GM19328 (cell line): Measurements from ENCODE around the gene OSBPL2.
A peak's percentile ranks its signal among the peaks of the same experiment; 100 is the strongest.

ENCODE experiments used
- ATAC-seq: cut with Tn5 transposase; IDR thresholded peaks from one replicate; pipeline ENCODE4 v1.9.1; 2021; ENCODE audit warnings: mild to moderate bottlenecking, moderate library complexity; ENCODE audit not compliant: unreplicated experiment

OSBPL2 gene

DNA sequence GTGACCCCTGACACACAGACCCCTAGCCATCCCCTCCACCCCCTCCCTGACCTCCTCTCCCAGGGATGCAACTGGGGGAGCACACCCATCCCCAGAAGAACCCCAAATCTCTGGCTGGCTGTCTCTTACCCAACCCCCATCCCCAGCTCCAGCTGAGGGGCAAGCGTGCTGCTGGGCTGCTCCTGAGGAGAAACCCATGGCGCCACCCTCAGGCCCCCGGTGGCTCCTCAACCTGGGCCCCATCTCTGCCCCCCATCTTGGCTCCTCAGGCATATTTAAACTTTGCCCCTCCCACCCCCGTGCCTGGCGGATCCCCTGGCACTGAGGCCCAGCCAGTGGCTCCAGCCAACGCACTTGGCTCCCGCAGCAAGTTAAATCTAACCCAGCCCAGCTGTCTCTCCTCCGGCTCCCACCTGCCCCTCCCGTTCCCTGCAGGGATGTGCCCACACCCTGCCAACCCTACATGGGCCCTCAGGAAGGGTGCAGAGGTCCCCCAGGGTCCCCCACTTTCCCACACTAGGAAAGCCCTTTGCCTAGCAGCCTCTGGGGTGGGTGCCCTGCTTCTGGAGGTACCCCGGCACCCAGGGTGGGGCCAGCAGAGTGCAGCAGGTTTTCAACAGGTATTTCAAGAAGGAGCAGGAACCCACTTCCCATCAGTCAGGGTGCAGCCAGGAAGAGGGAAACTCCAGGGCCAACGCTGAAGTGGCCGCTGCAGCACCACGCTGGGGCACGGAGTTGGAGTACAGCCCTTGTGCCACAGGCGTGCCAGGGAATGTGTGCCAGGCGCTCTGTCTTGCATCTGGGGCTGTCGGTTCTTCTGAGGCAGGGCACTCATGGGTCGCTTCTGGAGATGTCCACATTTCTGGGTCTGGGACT, 5.3 kb upstream of the OSBPL2 start:
- no peak for ATAC-seq

DNA sequence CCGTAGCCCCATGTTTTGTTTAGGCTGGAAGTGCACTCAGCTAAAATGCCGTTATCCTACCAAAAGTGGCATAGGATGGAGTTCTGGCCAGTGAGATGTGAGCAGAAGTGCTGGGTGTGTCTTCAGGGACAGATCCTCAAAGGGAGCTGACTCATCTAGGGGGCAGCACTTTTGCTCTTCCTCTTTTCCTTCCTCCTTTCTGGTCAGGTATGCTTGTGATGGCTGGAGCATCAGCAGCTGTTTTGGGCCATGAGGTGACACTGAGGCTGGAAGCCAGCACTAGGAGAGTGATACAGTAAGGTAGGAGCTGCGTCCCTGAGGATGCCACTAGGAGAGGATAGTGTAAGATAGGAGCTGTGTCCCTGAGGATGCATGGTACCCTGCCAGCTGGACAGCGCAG, 4.6 kb upstream of the OSBPL2 start:
- ATAC-seq = no peak

DNA sequence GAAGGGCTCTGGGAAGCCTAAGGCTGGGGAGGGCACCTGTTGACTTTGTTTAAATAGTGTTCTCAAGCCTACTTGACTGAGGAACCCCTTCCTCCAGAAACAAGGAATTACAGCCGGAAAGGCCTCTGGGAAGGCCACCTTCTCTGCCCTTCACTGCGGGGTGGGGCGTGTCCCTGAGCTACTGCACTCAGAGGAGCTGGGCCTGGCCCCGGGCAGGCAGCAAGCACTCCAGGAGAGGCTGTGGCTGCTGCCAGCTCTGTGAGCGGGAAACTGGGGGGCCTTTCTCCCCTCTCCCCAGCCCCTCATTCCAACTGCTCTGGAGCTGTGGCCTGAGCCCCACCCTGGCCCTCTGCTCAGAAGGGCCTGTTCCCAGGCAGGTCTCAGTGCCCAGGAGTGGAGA, 4.0 kb upstream of the OSBPL2 start:
- no peak for ATAC-seq

DNA sequence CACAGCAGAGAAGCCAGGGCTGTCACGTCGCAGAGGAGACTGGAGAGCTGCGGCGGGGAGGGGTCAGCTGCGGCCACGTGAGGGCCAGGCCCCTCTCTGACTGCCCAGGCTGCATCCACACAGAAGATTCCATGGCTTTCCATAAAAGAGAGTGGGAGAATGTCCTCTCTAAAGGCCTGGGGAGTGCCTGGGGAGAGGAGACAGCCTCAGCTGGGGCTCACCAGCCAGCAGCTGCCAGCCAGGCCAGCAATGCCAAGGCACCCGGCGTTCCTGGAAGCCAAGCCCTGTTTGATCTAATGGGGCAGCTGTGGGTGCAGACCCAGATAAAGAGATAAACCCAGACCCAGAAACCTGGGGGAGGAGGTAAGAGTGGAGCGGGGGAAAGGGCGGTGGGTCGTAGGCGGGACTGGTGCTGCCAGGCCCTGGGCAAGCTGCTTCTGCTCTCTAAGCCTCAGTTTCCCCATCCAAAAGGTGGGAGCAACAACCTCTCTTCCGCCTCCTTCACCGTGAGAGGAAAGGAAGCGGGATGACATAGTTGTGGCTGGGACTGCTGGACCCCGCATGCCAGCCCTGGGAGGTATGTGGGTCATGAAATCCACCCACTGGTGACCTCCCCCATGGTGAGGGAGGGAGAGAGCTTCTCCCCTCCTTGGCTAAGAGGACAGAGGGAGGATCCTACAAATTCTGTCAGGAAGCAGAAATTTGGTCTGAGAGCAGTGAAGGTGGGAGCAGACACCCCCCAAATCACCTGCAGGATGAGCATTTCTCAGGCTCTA, 3.1 kb upstream of the OSBPL2 start:
- ATAC-seq = no peak

DNA sequence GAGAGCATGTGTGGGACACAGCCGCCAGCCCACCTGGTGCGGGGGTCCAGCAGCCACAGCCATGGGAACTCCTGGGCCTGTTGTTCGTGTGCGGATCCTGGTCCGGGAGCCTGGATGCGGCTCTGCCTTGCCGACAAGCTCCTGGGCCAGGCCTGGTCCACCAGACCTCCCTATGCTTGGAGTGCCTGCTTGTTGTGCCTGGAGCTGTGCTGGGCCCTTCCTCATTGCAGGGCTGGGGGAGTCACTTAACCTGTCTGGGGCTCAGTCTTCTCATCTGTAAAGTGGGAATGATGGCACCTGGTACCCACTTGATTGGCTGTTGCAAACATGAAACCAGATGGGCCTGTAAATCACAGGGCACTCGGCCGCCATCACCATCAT, 2.6 kb upstream of the OSBPL2 start:
- ATAC-seq = no peak

DNA sequence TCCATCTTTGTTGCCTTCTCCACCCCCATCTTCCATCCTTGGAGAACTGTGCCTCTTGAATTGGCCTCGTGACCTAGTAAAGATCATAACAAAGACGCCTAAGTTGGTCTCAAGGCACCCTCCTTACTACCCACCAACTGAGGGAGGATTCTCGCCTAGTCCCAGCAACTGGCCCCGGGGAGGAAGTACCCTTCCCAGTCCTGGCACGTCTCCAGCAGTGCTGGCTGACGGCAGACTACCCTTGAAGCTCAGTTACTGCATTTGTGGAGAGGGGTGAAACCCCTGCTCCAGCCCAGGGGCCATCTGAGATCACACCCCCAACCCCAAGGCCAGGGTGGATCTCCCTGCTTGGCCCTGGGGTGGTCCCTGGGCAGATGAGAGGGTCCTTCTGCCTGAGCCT, 2.1 kb upstream of the OSBPL2 start:
- no peak for ATAC-seq

DNA sequence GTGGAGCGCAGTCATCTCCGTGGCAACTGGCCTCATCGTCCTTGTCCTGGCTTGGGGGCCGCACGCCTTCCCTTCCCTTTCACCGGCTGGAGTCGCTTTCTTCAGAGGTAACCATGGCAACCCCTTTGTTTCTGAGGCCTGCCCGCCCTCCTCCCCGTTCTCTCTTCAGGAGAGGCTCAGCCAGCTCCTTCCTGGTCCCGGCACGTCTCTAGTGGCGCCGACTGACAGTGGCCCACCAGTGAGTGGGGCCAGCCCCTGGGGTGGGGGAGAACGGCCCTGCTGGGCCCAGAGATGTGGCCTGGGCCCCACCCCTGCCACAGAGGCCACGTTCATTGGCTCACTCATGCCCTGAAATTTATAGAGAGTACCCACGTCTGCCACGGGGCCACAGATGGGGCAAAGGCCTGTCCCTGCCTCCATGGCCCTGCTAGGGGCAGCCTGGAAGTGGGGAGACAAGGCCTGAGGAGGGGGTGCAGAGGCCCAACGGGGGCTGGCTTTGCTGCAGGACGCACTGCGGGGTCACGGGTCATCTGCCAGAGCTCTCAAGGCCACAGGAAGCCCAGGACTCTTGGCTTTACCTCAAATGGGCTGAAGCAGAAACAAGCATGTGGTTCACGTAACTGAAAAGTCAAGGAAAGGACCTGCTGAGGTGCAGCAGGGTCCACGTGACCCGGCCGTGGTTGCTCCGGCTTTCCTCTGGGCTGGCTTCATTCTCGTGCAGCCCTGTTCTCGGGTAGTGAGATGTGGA, 1.4 kb upstream of the OSBPL2 start:
- no peak for ATAC-seq

DNA sequence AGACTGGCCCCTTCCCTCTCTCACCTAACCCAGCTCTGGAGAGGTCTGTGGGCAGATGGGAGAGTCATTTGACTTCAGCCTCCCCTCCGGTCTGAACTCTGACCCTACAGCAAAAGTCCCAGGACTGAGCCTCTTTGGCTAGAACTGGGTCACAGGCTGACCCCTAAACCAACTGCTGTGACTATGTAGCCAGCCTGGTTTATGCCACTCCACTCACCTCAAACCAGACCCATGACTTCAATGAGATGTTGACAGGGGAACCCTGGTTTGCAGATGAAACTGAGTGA, 864 bp upstream of the OSBPL2 start:
- ATAC-seq = no peak

DNA sequence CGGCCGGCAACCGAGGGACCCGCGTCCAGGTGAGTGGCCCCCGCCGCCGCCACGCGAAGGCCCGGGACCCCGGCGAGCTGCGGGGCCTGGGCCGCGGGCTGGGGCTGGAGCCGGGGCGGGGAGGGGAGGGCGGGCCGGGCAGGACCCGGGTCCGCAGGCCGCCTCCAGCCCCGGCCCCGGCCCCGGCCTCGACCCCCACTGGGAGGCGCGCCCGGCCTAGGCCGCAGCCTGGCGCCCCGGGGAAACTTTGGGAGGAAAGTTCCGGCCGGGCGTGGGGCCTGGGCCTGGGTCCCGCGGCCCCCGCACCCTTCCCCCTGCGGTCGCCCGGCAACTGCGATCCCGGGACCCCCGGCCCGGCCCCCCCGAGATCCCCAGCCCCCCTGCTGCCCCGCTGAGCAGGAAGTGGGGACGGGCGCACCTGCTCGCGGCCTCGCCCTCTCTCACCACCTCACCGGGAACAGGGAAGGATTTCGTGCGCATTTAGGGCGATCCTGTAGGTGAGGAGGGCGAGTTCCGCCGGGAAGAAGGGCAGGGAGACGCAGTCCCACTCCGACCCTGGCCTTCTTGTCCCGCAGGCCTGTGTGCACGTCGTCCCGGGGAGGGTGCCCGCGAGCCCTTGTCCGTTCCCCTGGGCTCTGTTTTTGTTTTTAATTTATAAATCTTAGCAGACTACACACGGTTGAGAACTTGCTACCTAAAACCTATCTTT, 402 bp downstream of the OSBPL2 start:
- peak; percentile 11 for ATAC-seq

DNA sequence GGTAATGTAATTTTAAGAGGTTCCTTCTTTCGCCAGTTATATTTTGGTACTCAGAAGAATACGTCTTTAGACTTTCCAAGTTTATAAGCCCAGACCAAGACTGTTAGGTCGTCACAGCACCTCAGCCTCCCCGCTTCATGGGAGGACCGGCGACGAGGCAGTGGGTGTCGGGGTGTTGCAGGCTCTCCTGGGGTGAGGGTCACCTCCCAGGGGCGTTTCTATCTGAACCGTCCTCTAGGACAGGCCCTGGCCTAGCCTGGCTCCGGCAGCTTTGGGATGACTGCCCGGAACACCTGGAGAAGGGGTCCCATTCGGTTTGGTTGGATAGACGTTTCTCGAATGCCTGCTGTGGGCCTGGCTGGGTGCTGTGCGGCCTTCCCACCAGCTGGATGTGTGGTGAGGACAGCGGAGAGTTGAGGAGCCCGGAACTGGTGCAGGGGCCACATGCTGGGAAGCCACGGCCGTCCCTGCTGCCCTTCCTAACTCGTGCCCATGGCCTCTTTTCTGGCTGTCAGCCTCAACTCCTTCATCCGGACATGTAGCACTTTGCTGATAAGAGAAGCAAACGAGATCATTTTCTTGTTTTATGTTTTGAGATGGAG, 1.1 kb downstream of the OSBPL2 start:
- ATAC-seq = no peak

DNA sequence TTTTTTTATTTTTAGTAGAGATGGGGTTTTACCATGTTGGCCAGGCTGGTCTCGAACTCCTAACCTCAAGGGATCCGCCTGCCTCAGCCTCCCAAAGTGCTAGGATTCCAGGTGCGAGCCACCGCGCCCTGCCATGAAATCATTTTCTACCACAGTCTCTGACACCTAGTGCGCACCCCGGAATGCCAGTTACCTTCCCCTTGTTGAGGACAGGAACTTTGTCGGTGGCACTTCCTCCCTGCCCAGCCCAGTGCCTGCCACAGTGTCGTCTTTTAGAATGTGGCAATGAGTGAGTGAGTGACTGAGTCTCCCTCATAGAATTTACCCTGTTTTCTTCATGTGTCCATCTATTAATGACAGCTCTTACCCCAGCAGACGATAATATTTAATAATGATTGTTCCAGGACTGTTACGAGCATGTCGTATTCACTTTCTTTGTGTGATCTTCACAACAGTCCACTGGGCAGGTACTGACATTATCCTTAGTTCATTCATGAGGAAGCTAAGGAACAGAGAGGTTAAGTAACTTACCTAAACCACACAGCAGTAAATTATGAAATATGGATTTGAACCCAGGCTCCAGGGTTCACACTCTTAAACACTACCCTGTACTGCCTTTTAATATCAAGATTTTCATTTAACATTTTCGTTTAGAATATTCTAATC, 1.8 kb downstream of the OSBPL2 start:
- ATAC-seq = no peak

DNA sequence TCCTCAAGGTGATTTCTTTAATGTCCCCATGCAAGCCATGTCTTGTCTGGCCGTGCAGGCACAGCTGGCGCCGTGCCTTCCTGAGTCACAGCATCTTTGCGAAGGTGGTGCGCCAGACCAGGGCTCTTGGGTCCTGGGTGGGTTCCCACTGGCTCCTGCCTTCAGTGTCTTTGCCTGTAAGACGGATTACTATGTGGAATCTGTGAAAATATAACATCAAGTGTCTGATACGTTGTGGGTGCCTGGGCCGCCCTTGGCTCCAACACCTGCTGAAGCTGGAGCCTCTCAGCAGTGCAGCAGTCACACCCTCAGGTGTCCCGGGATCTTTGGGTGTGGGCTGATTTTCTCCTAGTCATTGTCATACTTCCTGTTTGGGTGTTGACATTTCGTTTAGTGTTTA, 3.2 kb downstream of the OSBPL2 start:
- no peak for ATAC-seq

DNA sequence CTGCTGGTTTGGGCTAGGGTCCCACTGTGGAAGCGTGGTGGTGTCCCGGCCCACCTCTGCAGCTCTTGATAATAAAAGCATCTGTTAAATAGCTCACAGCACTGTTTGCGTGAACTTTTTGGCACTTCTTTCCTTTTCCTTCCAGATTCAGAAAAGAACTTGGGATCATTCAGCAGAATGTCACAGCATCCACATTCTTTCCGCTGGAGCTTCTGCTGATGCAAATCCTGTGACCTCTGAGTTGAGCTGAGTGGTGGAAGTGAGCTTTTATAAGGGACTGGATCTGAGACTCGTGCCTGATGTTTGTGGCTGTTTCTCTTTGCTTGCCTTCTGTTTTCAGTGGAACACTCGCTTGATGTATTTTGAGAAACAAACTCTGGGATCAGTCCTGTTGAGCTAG, 3.9 kb downstream of the OSBPL2 start:
- no peak for ATAC-seq

DNA sequence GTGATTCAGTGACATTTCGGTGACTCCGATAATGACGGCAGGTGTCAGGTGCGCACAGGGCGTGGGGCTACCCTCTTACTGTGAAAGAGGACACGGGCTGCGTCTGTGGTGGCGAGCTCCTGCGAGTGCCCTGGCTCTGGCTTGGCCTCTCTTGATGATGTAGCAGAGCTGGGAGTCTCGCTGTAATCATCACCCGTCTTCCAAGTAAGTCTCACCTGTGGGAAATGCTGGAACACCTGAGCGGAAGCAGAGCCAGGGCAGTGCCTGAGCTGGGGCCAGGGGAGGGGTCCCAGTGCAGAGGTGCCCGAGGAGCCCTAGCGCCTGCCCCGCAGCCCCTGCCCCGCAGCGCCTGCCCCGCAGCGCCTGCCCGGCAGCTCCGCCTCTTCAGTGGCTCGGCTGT, 4.8 kb downstream of the OSBPL2 start:
- no peak for ATAC-seq

DNA sequence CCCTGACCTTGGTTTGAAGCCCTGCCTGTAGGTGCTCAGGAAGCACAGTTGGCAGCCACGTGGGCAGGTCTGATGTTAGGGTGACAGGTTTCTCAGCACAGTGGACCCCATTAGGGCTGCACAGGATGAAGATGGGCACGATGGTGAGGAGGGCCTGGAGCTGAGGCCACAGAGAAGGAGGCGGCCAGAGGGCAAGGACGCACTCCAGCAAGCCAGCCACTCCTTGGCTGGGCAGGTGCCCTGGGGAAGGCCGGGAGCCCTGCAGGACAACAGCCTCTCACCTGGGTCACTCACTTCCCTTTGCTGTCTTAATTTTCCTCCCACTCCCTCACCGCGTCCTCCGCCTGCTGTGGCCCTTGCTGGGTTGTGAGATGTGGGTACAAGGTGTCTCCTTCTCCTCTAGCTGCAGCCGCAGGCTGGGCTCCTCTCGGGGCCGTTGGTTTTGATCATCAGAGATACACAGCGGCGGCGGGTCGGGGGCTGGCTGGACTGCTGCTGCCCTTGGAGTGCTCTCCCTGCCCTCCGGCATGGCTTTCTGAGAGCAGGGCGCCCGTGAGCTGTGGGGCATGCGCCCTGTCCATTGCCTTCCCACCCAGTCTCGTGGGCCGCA, 5.7 kb downstream of the OSBPL2 start:
- no peak for ATAC-seq

DNA sequence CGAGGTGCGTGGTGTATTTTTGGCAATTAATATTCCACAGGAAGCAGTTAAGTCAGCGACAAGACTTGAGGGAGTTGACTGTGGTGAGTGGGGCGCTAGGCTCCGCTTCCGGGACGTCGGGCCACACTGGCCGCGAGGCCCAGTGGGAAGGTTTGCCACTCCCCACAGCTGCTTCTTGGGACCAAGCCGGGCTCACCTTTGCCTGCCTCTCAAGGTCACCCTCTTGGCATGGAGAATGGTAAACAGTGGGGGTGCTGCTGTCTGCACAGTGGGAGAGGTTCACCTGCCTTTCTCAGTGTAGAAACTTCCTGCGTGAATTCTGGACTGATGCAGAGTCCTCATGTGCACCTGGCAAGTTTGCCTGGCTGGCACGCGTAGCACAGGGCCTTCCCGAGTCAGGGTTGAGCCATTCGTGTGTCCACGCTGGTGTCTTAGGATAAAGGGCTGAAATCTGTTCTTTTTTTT, 6.4 kb downstream of the OSBPL2 start:
- no peak for ATAC-seq

DNA sequence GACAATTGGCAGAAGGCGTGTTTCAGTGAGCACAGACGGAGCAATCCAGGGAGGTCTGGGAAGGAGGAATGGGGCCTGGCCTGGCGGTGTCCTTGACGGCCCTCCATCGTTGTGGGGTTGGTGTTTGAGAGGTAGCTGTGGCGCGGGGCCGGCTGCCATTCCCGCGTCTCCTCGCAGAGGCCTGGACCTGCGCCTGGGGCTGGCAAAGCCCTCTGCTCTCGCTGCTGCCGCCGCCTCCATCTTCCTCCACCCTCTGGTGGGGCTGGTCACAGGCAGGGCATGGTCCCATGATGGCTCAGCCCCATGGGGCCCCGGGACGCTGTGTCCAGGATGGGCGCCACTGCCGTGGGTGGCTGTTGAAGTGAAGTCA, 7.6 kb downstream of the OSBPL2 start:
- no peak for ATAC-seq

DNA sequence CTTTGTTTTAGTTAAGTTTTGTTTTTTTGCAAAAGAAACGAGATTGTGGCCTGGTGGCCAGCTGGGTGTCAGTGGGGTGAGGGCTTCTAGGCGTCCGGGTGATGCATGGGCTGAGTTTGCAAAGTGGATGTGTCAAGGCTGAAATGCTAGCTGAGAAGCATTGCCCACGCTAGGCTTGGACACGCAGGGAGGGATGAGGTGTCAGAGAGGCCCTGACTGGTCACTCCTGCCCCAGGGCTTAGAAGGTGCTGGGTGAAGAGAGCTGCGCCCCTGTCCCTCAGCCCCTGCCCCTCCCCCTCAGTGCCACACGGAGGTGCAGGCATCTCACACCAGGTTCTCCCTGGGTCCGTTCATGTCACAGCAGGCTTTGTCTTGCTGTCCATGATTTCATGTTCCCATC, 8.1 kb downstream of the OSBPL2 start:
- ATAC-seq = no peak

DNA sequence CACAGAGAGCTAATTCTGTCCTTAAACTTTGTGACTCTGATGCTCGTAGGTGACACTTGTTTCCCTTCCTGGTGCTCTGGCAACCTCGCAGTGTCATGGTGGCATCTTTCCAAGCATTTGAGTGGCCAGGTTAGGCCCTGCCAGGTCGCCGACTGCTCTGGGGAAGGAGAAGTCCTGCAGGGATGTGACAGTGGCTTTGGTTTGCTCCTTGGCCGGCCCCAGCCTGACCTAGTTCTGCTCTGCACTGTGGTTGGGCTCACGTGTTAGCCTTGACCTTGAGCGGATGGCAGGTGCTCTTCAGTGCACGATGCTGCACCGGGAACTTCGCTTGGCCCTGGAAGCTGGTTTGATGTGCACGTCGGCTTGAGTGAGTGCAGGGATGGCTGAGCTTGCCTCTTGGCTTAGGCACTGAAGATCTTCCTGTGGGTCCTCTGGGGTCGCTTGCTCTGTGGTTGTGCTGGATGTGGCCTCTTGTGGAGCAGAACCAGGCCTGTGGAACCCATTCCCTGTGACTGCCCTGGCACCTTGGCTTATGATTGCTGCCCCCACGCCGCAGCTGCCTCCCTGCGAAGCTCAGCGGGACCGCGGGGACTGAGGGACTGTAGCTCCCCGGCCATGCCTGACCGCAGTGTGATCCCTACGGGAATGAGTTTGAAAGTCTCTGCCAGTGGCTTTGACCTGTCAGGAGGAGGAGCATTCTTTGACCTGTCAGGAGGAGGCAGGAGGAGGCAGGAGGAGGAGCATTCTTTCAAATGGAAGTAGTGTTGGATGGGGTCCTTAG, 8.7 kb downstream of the OSBPL2 start:
- no peak for ATAC-seq
